B cell (primary cell): ENCODE data around the gene FAM131C. TPM values are rescaled to one million over a fixed set of nuclear protein-coding genes. Genes with fewer than 3 reads are reported as not detected.
"Not testable (repeated sequence)": the region's sequence is repeated elsewhere in the genome, so short reads cannot be mapped to it uniquely, and the experiment has no call there.

Experiments
- ATAC-seq: fragments of 200-7000 bp; cut with Tn5 transposase; one replicate; pipeline ENCODE4 v1.10.0; 2021; ENCODE audit warnings: low read depth, mild to moderate bottlenecking, moderate number of reproducible peaks, moderate library complexity
- CTCF ChIA-PET: fragments of 350-600 bp; sonication (Branson Sonifier 250); formaldehyde crosslinking; loops from one replicate; lab custom pipeline; 2021; ENCODE audit warnings: antibody characterized with exemption, inconsistent platforms; lab: Charles Lee
- POLR2A ChIA-PET: fragments of 350-600 bp; sonication (Branson Sonifier 250); formaldehyde crosslinking; loops from one replicate; lab custom pipeline; 2021; ENCODE audit warnings: antibody characterized with exemption; lab: Charles Lee
- DNase-seq: peaks from one replicate; pipeline ENCODE4 v3.0.0; 2013
- H2AFZ ChIP-seq: 2 replicates; pipeline ENCODE4 v1.6.1; 2012; ENCODE audit warnings: mild to moderate bottlenecking, low read depth, low read length; ENCODE audit not compliant: insufficient read depth, poor library complexity, severe bottlenecking
- H3K27ac ChIP-seq, 2 donors: 1 replicate in 1 of 2; 2 replicates in 1 of 2; pipeline ENCODE4 v1.5.1; 2012 to 2013; ENCODE audit warnings: low read length in 2 of 2, mild to moderate bottlenecking in 2 of 2, moderate library complexity in 1 of 2
- H3K27me3 ChIP-seq, 4 experiments: fragments of 200-600 bp in 1 of 4; sonication (generic) in 1 of 4; replicated peaks in 1 of 4; 1 replicate in 2 of 4; 2 replicates in 2 of 4; pipeline versions ENCODE4 v1.6.1 to v1.7.0; 2013 to 2016; ENCODE audit warnings: low read length in 3 of 4, mild to moderate bottlenecking in 2 of 4, mixed read lengths in 1 of 4, moderate library complexity in 1 of 4; ENCODE audit not compliant: insufficient read depth in 4 of 4, control insufficient read depth in 3 of 4; ENCODE audit errors: control extremely low read depth in 1 of 4
- H3K36me3 ChIP-seq, 2 experiments: replicated peaks in 1 of 2; 1 replicate in 1 of 2; 2 replicates in 1 of 2; pipeline versions ENCODE4 v1.6.1 to v1.7.1; 2013; ENCODE audit warnings: low read length in 1 of 2; ENCODE audit not compliant: insufficient read depth in 2 of 2, control insufficient read depth in 1 of 2; ENCODE audit errors: control extremely low read depth in 1 of 2, extremely low read depth in 1 of 2
- H3K4me1 ChIP-seq, 2 donors: fragments of 200-600 bp in 1 of 2; sonication (generic) in 1 of 2; 1 replicate in 1 of 2; 2 replicates in 1 of 2; pipeline versions ENCODE4 v1.5.1 to v1.6.1; 2013 to 2017; ENCODE audit warnings: low read length in 2 of 2; ENCODE audit not compliant: control insufficient read depth in 2 of 2, insufficient read depth in 2 of 2
- H3K4me2 ChIP-seq: replicated peaks from 2 replicates; pipeline ENCODE3; 2012; ENCODE audit warnings: mild to moderate bottlenecking, low read depth, low read length; ENCODE audit not compliant: poor library complexity, severe bottlenecking
- H3K4me3 ChIP-seq, 5 experiments: fragments of 200-600 bp in 1 of 5; sonication (generic) in 1 of 5; 1 replicate in 3 of 5; 2 replicates in 2 of 5; pipeline versions ENCODE4 v1.5.1 to v1.7.0; 2011 to 2016; ENCODE audit warnings: low read length in 4 of 5, mild to moderate bottlenecking in 4 of 5, low read depth in 2 of 5, control low read depth in 1 of 5, moderate library complexity in 1 of 5; ENCODE audit not compliant: insufficient read depth in 1 of 5; ENCODE audit errors: control extremely low read depth in 1 of 5, extremely low read depth in 1 of 5
- H3K79me2 ChIP-seq: fragments of 200-600 bp; sonication (generic); one replicate; pipeline ENCODE4 v1.6.0; 2016; ENCODE audit warnings: low read length; ENCODE audit not compliant: control insufficient read depth, insufficient read depth
- H3K9ac ChIP-seq: fragments of 200-600 bp; sonication (generic); 2 replicates; pipeline ENCODE4 v1.6.1; 2017; ENCODE audit warnings: mild to moderate bottlenecking, low read length, moderate library complexity
- H3K9me3 ChIP-seq, 3 donors: one replicate each; pipeline versions ENCODE4 v1.6.1 to v1.7.1; 2013; ENCODE audit warnings: low read length in 2 of 3; ENCODE audit not compliant: control insufficient read depth in 2 of 3, insufficient read depth in 1 of 3; ENCODE audit errors: control extremely low read depth in 1 of 3
- H4K20me1 ChIP-seq: 2 replicates; pipeline ENCODE4 v1.6.0; 2012; ENCODE audit warnings: mild to moderate bottlenecking, low read length; ENCODE audit not compliant: insufficient read depth, control insufficient read depth, poor library complexity, severe bottlenecking
- H3K27ac Mint-ChIP-seq: one replicate; pipeline ENCODE4 v1.8.0; 2021; ENCODE audit warnings: mixed read lengths
- H3K27me3 Mint-ChIP-seq: one replicate; pipeline ENCODE4 v1.8.0; 2021; ENCODE audit warnings: mixed read lengths
- H3K4me1 Mint-ChIP-seq: one replicate; pipeline ENCODE4 v1.8.0; 2021; ENCODE audit warnings: mixed read lengths
- H3K4me3 Mint-ChIP-seq: one replicate; pipeline ENCODE4 v1.8.0; 2021; ENCODE audit warnings: mixed read lengths
- H3K9me3 Mint-ChIP-seq: one replicate; pipeline ENCODE4 v1.8.0; 2022; ENCODE audit warnings: mixed read lengths; ENCODE audit not compliant: insufficient read depth
- CTCF ChIP-seq: fragments of 200-600 bp; IDR thresholded peaks from one replicate; pipeline ENCODE4 v1.8.0; 2022; ENCODE audit warnings: antibody characterized with exemption, mild to moderate bottlenecking
- EZH2 ChIP-seq: IDR thresholded peaks from 2 replicates; pipeline ENCODE4 v1.6.1; 2012; ENCODE audit warnings: borderline replicate concordance, low read depth, mild to moderate bottlenecking, moderate library complexity, low read length; ENCODE audit not compliant: insufficient read depth, poor library complexity, severe bottlenecking
- WGBS: methylation state at CpG from one replicate; pipeline ENCODE4 v1.1.5; 2013; ENCODE audit warnings: missing lambda C conversion rate; ENCODE audit not compliant: insufficient coverage; 5-methylcytosine and 5-hydroxymethylcytosine counted together
- intact Hi-C: fragments of 100-400 bp; cut with micrococcal nuclease; formaldehyde crosslinking; loops from one replicate; pipeline ENCODE4 v1.10.0; 2022
- polyA plus RNA-seq: library from polyadenylated mRNA; depleted of rRNA; stranded (reverse); fragments of >200 nt; gene quantifications from 2 replicates; pipeline ENCODE4 v1.2.3, GENCODE V29; 2012
- total RNA-seq, 2 donors: library from RNA; stranded (reverse); fragments of 120-200 nt in 1 of 2; gene quantifications; 1 replicate in 1 of 2; 2 replicates in 1 of 2; pipeline versions ENCODE4 v1.2.3 to v1.2.4, GENCODE V29; 2013 to 2022

FAM131C gene
- total and polyA plus RNA-seq, 2 donors (not counting 1 experiment from before 2014, with no cell fraction given): 0.37 TPM; not detected in 1

- Histone ChIP-seq H3K27ac (no peak overlapping the region), H3K79me2 (no peaks in the 10 kb centered on the region), H3K27me3 (peaks cover 0 to 6% (median 0%) of the 10 kb centered on the region in 4 experiments), H4K20me1 (no peaks in the 10 kb centered on the region), H3K9ac (no peak overlapping the region), H3K4me1 (peaks cover 7% of the 10 kb centered on the region in 2 donors), H2AFZ (no peak overlapping the region), H3K9me3 (no peaks in the 10 kb centered on the region), H3K4me3 (no peak overlapping the region), H3K4me2 (no peak overlapping the region), H3K36me3 (no peaks in the 10 kb centered on the region)
- Mint-ChIP-seq H3K27me3 (peaks cover 13% of the 10 kb centered on the region), H3K9me3 (no peaks in the 10 kb centered on the region), H3K27ac (no peak overlapping the region), H3K4me1 (peaks cover 8% of the 10 kb centered on the region), H3K4me3 (no peak overlapping the region)
- intact Hi-C loops: no loop called here
- CTCF ChIA-PET: interaction anchor here (0.5 to 3.7 kb wide), 11 partner anchors 25 to 388 kb away, joined by 3 to 27 read pairs (median 4); no protein-coding TSS in a partner anchor
- TF ChIP-seq CTCF: no peak
- TF ChIP-seq EZH2: no peak
- WGBS: 66% methylated on average over 4 of the region's 8 CpGs
- POLR2A ChIA-PET: interaction anchor here (0.7 kb wide), 1 partner anchor 53 kb away, joined by 3 read pairs; no protein-coding TSS in a partner anchor
- DNase-seq: no peak
- no peak for ATAC-seq
These were observed 19.5 kb downstream of the FAM131C start for GRCh38 chr1:16053781-16054502.

DNA sequence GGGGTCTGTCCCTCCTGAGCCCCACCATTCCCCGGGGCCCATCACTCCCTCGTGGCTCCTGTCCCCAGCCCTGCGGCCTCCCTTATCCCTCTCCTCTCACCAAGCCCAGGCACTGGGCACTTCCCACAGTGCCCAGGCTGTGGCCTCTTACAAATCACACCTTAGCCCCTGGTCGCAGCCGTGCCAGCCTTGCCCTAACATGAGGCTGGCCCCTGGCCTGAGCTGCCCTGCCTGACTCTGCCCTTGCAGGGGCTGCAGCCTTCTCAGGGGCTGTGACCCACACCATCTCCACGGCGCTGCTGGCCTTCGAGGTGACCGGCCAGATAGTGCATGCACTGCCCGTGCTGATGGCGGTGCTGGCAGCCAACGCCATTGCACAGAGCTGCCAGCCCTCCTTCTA is 21.5 kb downstream of the FAM131C start:
- H3K4me2 ChIP-seq, H3K4me3 ChIP-seq, intact Hi-C loops, H2AFZ ChIP-seq, CTCF ChIA-PET, H4K20me1 ChIP-seq, H3K9me3 ChIP-seq, H3K36me3 ChIP-seq, H3K79me2 ChIP-seq, DNase-seq, ATAC-seq, H3K9ac ChIP-seq, H3K27ac Mint-ChIP-seq, H3K9me3 Mint-ChIP-seq, H3K4me3 Mint-ChIP-seq, POLR2A ChIA-PET, H3K27ac ChIP-seq: not testable (repeated sequence)
- H3K4me1 Mint-ChIP-seq: peaks cover 13% of the 10 kb centered on the region
- WGBS: 94% methylated on average over 8 of the region's 12 CpGs
- peaks cover 13% of the 10 kb centered on the region for H3K27me3 Mint-ChIP-seq
- peaks cover 0 to 12% (median 0%) of the 10 kb centered on the region in 4 experiments for H3K27me3 ChIP-seq
- peaks cover 11 to 13% of the 10 kb centered on the region in 2 donors for H3K4me1 ChIP-seq
